ENCODE results near the gene SLC35D3.
"Not testable (repeated sequence)": the region's sequence is repeated elsewhere in the genome, so short reads cannot be mapped to it uniquely, and the experiment has no call there.

The SLC35D3 gene

GRCh38 chr6:136961848-136962247 lies 39.7 kb downstream of the SLC35D3 start:
- FAIRE-seq = no peak
- DNase-seq (ENCODE audit: insufficient read length, low spot score) = no peak

GRCh38 chr6:136962661-136963060 lies 40.6 kb downstream of the SLC35D3 start:
- DNase-seq (ENCODE audit: insufficient read length, low spot score) = no peak
- no peak for FAIRE-seq

- FAIRE-seq = no peak
- no peak for DNase-seq (ENCODE audit: insufficient read length, low spot score)
These were observed 41.2 kb downstream of the SLC35D3 start for GRCh38 chr6:136963259-136963658.

- FAIRE-seq (no peak), DNase-seq (ENCODE audit: insufficient read length, low spot score) (no peak)
These were observed 42.3 kb downstream of the SLC35D3 start for GRCh38 chr6:136964398-136964797.

GRCh38 chr6:136967876-136968752 lies 46.0 kb downstream of the SLC35D3 start:
- peak; percentile 93 for FAIRE-seq
- DNase-seq (ENCODE audit: insufficient read length, low spot score) = peak; percentile 60

GRCh38 chr6:136968837-136969236 lies 46.7 kb downstream of the SLC35D3 start:
- DNase-seq (ENCODE audit: insufficient read length, low spot score) (no peak), FAIRE-seq (no peak)

- DNase-seq (ENCODE audit: insufficient read length, low spot score) (no peak), FAIRE-seq (no peak)
These were observed 47.3 kb downstream of the SLC35D3 start for GRCh38 chr6:136969433-136969832.

DNA sequence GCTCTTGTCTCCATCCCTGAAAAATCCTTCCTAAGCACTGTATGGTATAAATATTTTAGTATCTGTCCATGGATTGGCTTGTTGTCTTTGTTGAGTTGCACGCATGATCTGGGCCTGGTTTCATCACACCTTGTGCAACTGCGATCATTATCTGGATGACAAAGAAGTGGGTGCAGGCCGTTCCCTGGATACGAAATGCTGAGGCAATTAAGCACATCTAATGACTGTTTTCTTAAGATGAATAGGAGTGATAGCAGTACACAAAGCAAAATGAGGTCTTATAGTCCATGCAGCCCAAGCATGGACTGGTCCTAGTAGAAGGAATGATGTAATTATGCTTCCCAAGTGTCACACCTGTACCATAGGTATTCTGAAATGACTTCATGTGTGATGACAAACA lies 47.8 kb downstream of the SLC35D3 start:
- FAIRE-seq = no peak

DNA sequence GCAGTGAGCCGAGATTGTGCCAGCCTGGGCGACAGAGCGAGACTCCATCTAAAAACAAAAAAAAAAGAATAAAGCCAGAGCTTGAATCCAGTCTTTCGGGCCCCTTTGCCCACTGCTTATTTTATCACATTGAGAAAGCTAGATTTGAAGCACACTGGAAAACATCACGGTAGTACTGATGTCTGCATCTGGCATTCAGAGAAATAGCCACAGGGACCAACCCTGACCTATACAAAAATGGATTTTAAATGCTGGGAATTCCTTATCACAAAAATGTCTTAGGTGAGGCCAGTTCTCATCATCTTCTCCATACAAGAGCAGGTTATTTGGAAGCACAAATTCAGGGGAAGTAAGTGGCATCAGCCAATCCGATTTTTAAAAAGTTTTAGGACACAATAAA lies 49.5 kb downstream of the SLC35D3 start:
- no peak for FAIRE-seq
- no peak for DNase-seq (ENCODE audit: insufficient read length, low spot score)

More for the DNA sequence above, 47.8 kb downstream of the SLC35D3 start:
- DNase-seq (ENCODE audit: insufficient read length, low spot score) = no peak

GRCh38 chr6:136973781-136974180 lies 51.7 kb downstream of the SLC35D3 start:
- DNase-seq (ENCODE audit: insufficient read length, low spot score); FAIRE-seq: not testable (repeated sequence)

Measured in GM19239 (cell line).